ENCODE data around the gene FLT3LG.

DNA sequence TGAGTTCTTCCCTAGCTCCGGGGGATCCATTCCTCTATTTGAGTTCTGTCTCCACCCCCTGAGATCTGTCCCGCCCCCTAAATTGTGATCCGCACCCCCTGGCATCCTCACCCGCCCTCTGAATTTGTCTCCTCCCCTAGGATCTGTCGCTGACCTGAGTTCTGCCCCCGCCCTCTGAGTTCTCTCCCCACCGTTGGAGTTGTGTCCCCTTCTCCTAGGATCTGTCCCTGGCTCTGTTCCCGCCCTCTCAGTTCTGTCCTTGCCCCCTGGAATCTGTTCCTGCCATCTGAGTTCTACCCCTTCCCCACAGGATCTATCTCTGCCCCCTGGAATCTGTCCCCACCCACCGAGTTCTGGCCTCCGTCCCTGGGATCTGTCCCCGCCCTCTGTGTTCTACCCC is 31.7 kb upstream of the FLT3LG start:
- TF ChIP-seq, protein P1, sequence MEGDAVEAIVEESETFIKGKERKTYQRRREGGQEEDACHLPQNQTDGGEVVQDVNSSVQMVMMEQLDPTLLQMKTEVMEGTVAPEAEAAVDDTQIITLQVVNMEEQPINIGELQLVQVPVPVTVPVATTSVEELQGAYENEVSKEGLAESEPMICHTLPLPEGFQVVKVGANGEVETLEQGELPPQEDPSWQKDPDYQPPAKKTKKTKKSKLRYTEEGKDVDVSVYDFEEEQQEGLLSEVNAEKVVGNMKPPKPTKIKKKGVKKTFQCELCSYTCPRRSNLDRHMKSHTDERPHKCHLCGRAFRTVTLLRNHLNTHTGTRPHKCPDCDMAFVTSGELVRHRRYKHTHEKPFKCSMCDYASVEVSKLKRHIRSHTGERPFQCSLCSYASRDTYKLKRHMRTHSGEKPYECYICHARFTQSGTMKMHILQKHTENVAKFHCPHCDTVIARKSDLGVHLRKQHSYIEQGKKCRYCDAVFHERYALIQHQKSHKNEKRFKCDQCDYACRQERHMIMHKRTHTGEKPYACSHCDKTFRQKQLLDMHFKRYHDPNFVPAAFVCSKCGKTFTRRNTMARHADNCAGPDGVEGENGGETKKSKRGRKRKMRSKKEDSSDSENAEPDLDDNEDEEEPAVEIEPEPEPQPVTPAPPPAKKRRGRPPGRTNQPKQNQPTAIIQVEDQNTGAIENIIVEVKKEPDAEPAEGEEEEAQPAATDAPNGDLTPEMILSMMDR (conservative IDR thresholded peaks at IDR 0.05 in 1 of 2, IDR thresholded peaks at IDR 0.05 in 1 of 2; ENCODE audit: extremely low read depth in 1 of 2, insufficient read depth in 1 of 2, low read depth in 1 of 2, low read length in 2 of 2): no peak
- no peak for TF ChIP-seq EZH2 (IDR thresholded peaks at IDR 0.05; ENCODE audit: borderline replicate concordance, low read length)

Measured in mammary epithelial cell (primary cell).